Measurements from ENCODE around the gene MXRA8.

MXRA8 gene

GRCh38 chr1:1395166-1395565, 36.8 kb upstream of the MXRA8 start:
- no peak for TF ChIP-seq CTCF (IDR thresholded peaks at IDR 0.05)

GRCh38 chr1:1394116-1394515, 35.8 kb upstream of the MXRA8 start:
- no peak for TF ChIP-seq CTCF (IDR thresholded peaks at IDR 0.05)

GRCh38 chr1:1393428-1393827, 35.1 kb upstream of the MXRA8 start:
- no peak for TF ChIP-seq CTCF (IDR thresholded peaks at IDR 0.05)

- no peak for TF ChIP-seq CTCF (IDR thresholded peaks at IDR 0.05)
Observed at GRCh38 chr1:1393014-1393413, 34.7 kb upstream of the MXRA8 start.

GRCh38 chr1:1391225-1391624, 32.9 kb upstream of the MXRA8 start:
- no peak for TF ChIP-seq CTCF (IDR thresholded peaks at IDR 0.05)

- no peak for TF ChIP-seq CTCF (IDR thresholded peaks at IDR 0.05)
Observed at GRCh38 chr1:1390675-1391074, 32.3 kb upstream of the MXRA8 start.

GRCh38 chr1:1388078-1388472, 29.7 kb upstream of the MXRA8 start:
- no peak for TF ChIP-seq CTCF (IDR thresholded peaks at IDR 0.05)

All from LNCAP (cell line).